H1 (cell line): ENCODE data around the gene BUB1B. TPM values are rescaled to one million over a fixed set of nuclear protein-coding genes. Genes with fewer than 3 reads are reported as not detected.

Source experiments
- CTCF ChIA-PET: fragments of 300-600 bp; sonication (Branson Sonifier 250); formaldehyde crosslinking; loops from one replicate; lab custom pipeline; 2021; ENCODE audit not compliant: partially characterized antibody; lab: Charles Lee
- POLR2A ChIA-PET: fragments of 300-600 bp; sonication (Branson Sonifier 250); formaldehyde crosslinking; loops from one replicate; lab custom pipeline; 2021; ENCODE audit warnings: inconsistent platforms; ENCODE audit not compliant: partially characterized antibody; lab: Charles Lee
- DNase-seq, 2 experiments: peaks; one replicate each; pipeline versions ENCODE4 v3.0.0 to v3.0.0-alpha.2; 2010 to 2022; ENCODE audit warnings: low spot score in 2 of 2, low read depth in 1 of 2, mixed read lengths in 1 of 2
- FAIRE-seq: peaks from 2 replicates; lab custom pipeline; 2011; peaks lifted over from hg19 to GRCh38; lab: Jason Lieb, UNC
- H2AFZ ChIP-seq: 2 replicates; pipeline ENCODE4 v1.8.1; 2012; ENCODE audit warnings: low read length, inconsistent platforms
- H2AK5ac ChIP-seq: 2 replicates; pipeline ENCODE4 v1.6.1; 2013; ENCODE audit warnings: low read depth, low read length
- H2BK120ac ChIP-seq: replicated peaks from 2 replicates; pipeline ENCODE3; 2013; ENCODE audit warnings: low read depth, low read length, inconsistent platforms
- H2BK12ac ChIP-seq: 2 replicates; pipeline ENCODE4 v1.6.1; 2013; ENCODE audit warnings: low read depth, low read length
- H2BK15ac ChIP-seq: 2 replicates; pipeline ENCODE4 v1.6.1; 2013; ENCODE audit warnings: low read length
- H2BK20ac ChIP-seq: 2 replicates; pipeline ENCODE4 v1.6.1; 2013; ENCODE audit warnings: low read length
- H2BK5ac ChIP-seq: 2 replicates; pipeline ENCODE4 v1.6.1; 2013; ENCODE audit warnings: low read depth, low read length
- H3K14ac ChIP-seq: 2 replicates; pipeline ENCODE4 v1.6.1; 2013; ENCODE audit warnings: inconsistent platforms; ENCODE audit not compliant: insufficient read length
- H3K18ac ChIP-seq: 2 replicates; pipeline ENCODE4 v1.6.1; 2013; ENCODE audit warnings: low read length; ENCODE audit errors: extremely low read depth
- H3K23ac ChIP-seq: 2 replicates; pipeline ENCODE4 v1.6.1; 2013; ENCODE audit warnings: inconsistent platforms; ENCODE audit not compliant: insufficient read length
- H3K23me2 ChIP-seq: 2 replicates; pipeline ENCODE4 v1.6.1; 2013; ENCODE audit warnings: low read depth, low read length
- H3K27ac ChIP-seq: 2 replicates; pipeline ENCODE4 v1.6.1; 2011; ENCODE audit warnings: low read depth, low read length, inconsistent platforms
- H3K27me3 ChIP-seq, 4 experiments: replicated peaks in 1 of 4; 1 replicate in 1 of 4; 2 replicates in 3 of 4; pipeline versions ENCODE4 v1.6.1 to v1.8.1; 2011 to 2013; ENCODE audit warnings: low read length in 3 of 4, mild to moderate bottlenecking in 3 of 4, inconsistent platforms in 2 of 4, mixed read lengths in 2 of 4, moderate library complexity in 1 of 4; ENCODE audit not compliant: control insufficient read depth in 3 of 4, insufficient read depth in 3 of 4; ENCODE audit errors: extremely low read depth in 1 of 4
- H3K36me3 ChIP-seq, 4 experiments: 2 replicates each; pipeline versions ENCODE4 v1.6.1 to v1.8.1; 2011 to 2013; ENCODE audit warnings: mild to moderate bottlenecking in 4 of 4, low read length in 3 of 4, moderate library complexity in 2 of 4, control low read depth in 1 of 4, inconsistent platforms in 1 of 4; ENCODE audit not compliant: insufficient read depth in 4 of 4, control insufficient read depth in 2 of 4
- H3K4ac ChIP-seq: replicated peaks from 2 replicates; pipeline ENCODE3; 2013; ENCODE audit warnings: low read length, low read depth, mixed read lengths, inconsistent platforms; ENCODE audit not compliant: insufficient read length
- H3K4me1 ChIP-seq, 4 experiments: replicated peaks in 1 of 4; 1 replicate in 1 of 4; 2 replicates in 3 of 4; pipeline versions ENCODE4 v1.6.1 to v1.8.1; 2011 to 2013; ENCODE audit warnings: low read length in 3 of 4, inconsistent platforms in 2 of 4, mixed read lengths in 1 of 4; ENCODE audit not compliant: insufficient read depth in 4 of 4, control insufficient read depth in 3 of 4
- H3K4me2 ChIP-seq, 2 experiments: 2 replicates each; pipeline versions ENCODE4 v1.6.1 to v1.8.1; 2011 to 2013; ENCODE audit warnings: low read depth in 2 of 2, low read length in 2 of 2, control low read depth in 1 of 2, inconsistent platforms in 1 of 2, mild to moderate bottlenecking in 1 of 2; ENCODE audit not compliant: insufficient read depth in 1 of 2
- H3K4me3 ChIP-seq, 4 experiments: fragments of 200-600, 300-600 bp in 1 of 4; sonication (generic), shearing (Covaris generic), sonication (Bioruptor Twin) in 1 of 4; 2 replicates each; pipeline versions ENCODE4 v1.5.1 to v1.8.1; 2011 to 2016; ENCODE audit warnings: low read length in 4 of 4, low read depth in 3 of 4, control low read depth in 2 of 4, inconsistent platforms in 2 of 4, mild to moderate bottlenecking in 2 of 4, mixed read lengths in 1 of 4, moderate library complexity in 1 of 4; ENCODE audit not compliant: insufficient read depth in 2 of 4; ENCODE audit errors: extremely low read depth in 1 of 4
- H3K56ac ChIP-seq: replicated peaks from 2 replicates; pipeline ENCODE3; 2013; ENCODE audit warnings: low read depth, mild to moderate bottlenecking, mixed read lengths, low read length, inconsistent platforms; ENCODE audit not compliant: insufficient read length
- H3K79me1 ChIP-seq: 2 replicates; pipeline ENCODE4 v1.6.1; 2013; ENCODE audit warnings: low read depth, low read length, control low read depth
- H3K79me2 ChIP-seq, 2 experiments: 2 replicates each; pipeline versions ENCODE4 v1.6.1 to v1.8.1; 2012 to 2013; ENCODE audit warnings: low read length in 2 of 2, mild to moderate bottlenecking in 2 of 2, inconsistent platforms in 1 of 2; ENCODE audit not compliant: insufficient read depth in 2 of 2, control insufficient read depth in 1 of 2
- H3K9ac ChIP-seq, 4 experiments: replicated peaks in 1 of 4; 1 replicate in 1 of 4; 2 replicates in 3 of 4; pipeline versions ENCODE4 v1.6.1 to v1.8.1; 2011 to 2013; ENCODE audit warnings: low read depth in 3 of 4, low read length in 3 of 4, control low read depth in 2 of 4, mild to moderate bottlenecking in 2 of 4, moderate library complexity in 2 of 4, inconsistent platforms in 1 of 4; ENCODE audit errors: extremely low read depth in 1 of 4
- H3K9me3 ChIP-seq, 2 experiments: 2 replicates each; pipeline versions ENCODE4 v1.6.1 to v1.8.1; 2012 to 2013; ENCODE audit warnings: mild to moderate bottlenecking in 2 of 2, moderate library complexity in 2 of 2, control low read depth in 1 of 2, inconsistent platforms in 1 of 2, low read depth in 1 of 2, low read length in 1 of 2, mixed read lengths in 1 of 2; ENCODE audit not compliant: insufficient read depth in 2 of 2
- H4K20me1 ChIP-seq, 2 experiments: replicated peaks in 1 of 2; 2 replicates each; pipeline versions ENCODE3 to v1.8.1; 2011 to 2013; ENCODE audit warnings: inconsistent platforms in 2 of 2, low read length in 2 of 2, mild to moderate bottlenecking in 1 of 2; ENCODE audit not compliant: insufficient read depth in 2 of 2, control insufficient read depth in 1 of 2
- H4K5ac ChIP-seq: 2 replicates; pipeline ENCODE4 v1.6.1; 2013; ENCODE audit warnings: low read length, low read depth, mixed read lengths, inconsistent platforms; ENCODE audit not compliant: insufficient read length
- H4K8ac ChIP-seq: 2 replicates; pipeline ENCODE4 v1.8.0; 2013; ENCODE audit warnings: mild to moderate bottlenecking, moderate library complexity, low read length, inconsistent platforms; ENCODE audit not compliant: insufficient read depth; ENCODE audit errors: extremely low read depth
- H4K91ac ChIP-seq: replicated peaks from 2 replicates; pipeline ENCODE3; 2013; ENCODE audit warnings: low read length, mixed read lengths, inconsistent platforms; ENCODE audit not compliant: insufficient read length
- BCL11A ChIP-seq, 2 experiments: IDR thresholded peaks; one replicate each; pipeline ENCODE4 v1.6.1; 2011; ENCODE audit warnings: low read depth in 2 of 2, low read length in 2 of 2, mild to moderate bottlenecking in 2 of 2
- CTBP2 ChIP-seq: IDR thresholded peaks from 2 replicates; pipeline ENCODE4 v1.7.0; 2011; ENCODE audit warnings: borderline replicate concordance, mild to moderate bottlenecking, moderate library complexity, mixed read lengths, low read length; ENCODE audit not compliant: insufficient read depth, insufficient read length
- HDAC2 ChIP-seq, 2 experiments: fragments of 300-600 bp in 1 of 2; sonication (generic) in 1 of 2; IDR thresholded peaks; 2 replicates each; pipeline ENCODE4 v1.6.1; 2011 to 2012; ENCODE audit warnings: low read depth in 2 of 2, low read length in 2 of 2, mild to moderate bottlenecking in 2 of 2, moderate library complexity in 2 of 2, borderline replicate concordance in 1 of 2, inconsistent platforms in 1 of 2
- KDM5A ChIP-seq: fragments of 200-600 bp; IDR thresholded peaks from 2 replicates; pipeline ENCODE4 v1.7.1; 2012; ENCODE audit warnings: mild to moderate bottlenecking, low read length, inconsistent platforms, mixed read lengths
- POLR2A ChIP-seq, 2 experiments: IDR thresholded peaks; 1 replicate in 1 of 2; 2 replicates in 1 of 2; pipeline ENCODE4 v1.6.1; 2011; ENCODE audit warnings: low read depth in 2 of 2, low read length in 2 of 2, mild to moderate bottlenecking in 2 of 2; ENCODE audit errors: control extremely low read depth in 1 of 2
- POLR2AphosphoS5 ChIP-seq: IDR thresholded peaks from 2 replicates; pipeline ENCODE4 v1.6.1; 2011; ENCODE audit warnings: low read depth, low read length
- RBBP5 ChIP-seq: IDR thresholded peaks from 2 replicates; pipeline ENCODE4 v1.7.1; 2012; ENCODE audit warnings: low read depth, mild to moderate bottlenecking, inconsistent platforms, low read length, moderate library complexity, borderline replicate concordance
- RNF2 ChIP-seq: fragments of 200-900, 300-1000 bp; sonication (generic); IDR thresholded peaks from 2 replicates; pipeline ENCODE4 v1.7.1; 2016; ENCODE audit warnings: borderline replicate concordance, low read depth, mild to moderate bottlenecking, antibody characterized with exemption, low read length; ENCODE audit not compliant: poor library complexity, severe bottlenecking; ENCODE audit errors: missing control alignments
- SAP30 ChIP-seq: fragments of 300-600 bp; sonication (generic); IDR thresholded peaks from 2 replicates; pipeline ENCODE4 v1.7.1; 2012; ENCODE audit warnings: low read length, moderate library complexity, mild to moderate bottlenecking, inconsistent platforms; ENCODE audit not compliant: insufficient read depth, insufficient replicate concordance
- SRF ChIP-seq: IDR thresholded peaks from 2 replicates; pipeline ENCODE4 v1.6.1; 2011; ENCODE audit warnings: mild to moderate bottlenecking, low read depth, low read length, moderate library complexity
- TEAD4 ChIP-seq: IDR thresholded peaks from 2 replicates; pipeline ENCODE4 v1.6.1; 2012; ENCODE audit warnings: low read depth, low read length, inconsistent platforms, mixed read lengths
- WGBS, 2 experiments: shearing (Covaris generic) in 1 of 2; methylation state at CpG; one replicate each; pipeline versions ENCODE4 v1.1.6 to v1.1.7; 2013 to 2015; ENCODE audit warnings: low lambda C conversion rate in 2 of 2, mixed read lengths in 2 of 2, inconsistent platforms in 1 of 2, low coverage in 1 of 2, missing lambda C conversion rate in 1 of 2; ENCODE audit not compliant: insufficient replicate concordance in 2 of 2, insufficient coverage in 1 of 2, insufficient read length in 1 of 2; ENCODE audit errors: extremely low coverage in 1 of 2, missing lambda C conversion rate in 1 of 2; 5-methylcytosine and 5-hydroxymethylcytosine counted together
- polyA plus RNA-seq, 7 experiments: library from polyadenylated mRNA; depleted of rRNA in 3 of 7; stranded (reverse) in 5 of 7; unstranded in 2 of 7; fragments of >200 nt in 5 of 7; fragments of 200-250 nt in 2 of 7; gene quantifications; 1 replicate in 5 of 7; 2 replicates in 1 of 7; 4 replicates in 1 of 7; pipeline versions ENCODE4 v1.2.1 to v1.2.3, GENCODE V29; 2011 to 2013; ENCODE audit warnings: missing spikeins in 2 of 7, mixed read lengths in 2 of 7
- total RNA-seq: library from RNA; stranded (reverse); fragmentation: NEBNext Ultra II Directional; extraction: Animal tissue kit (Norgen Biotek cat#: 25700); gene quantifications from 2 replicates; pipeline ENCODE4 v1.2.1, GENCODE V29; 2021

BUB1B gene
- total and polyA plus RNA-seq, 2 of the 8 experiments (the other 6 are each of a cell fraction or from before 2014, with no cell fraction given) = 48.9 to 144 TPM

DNA sequence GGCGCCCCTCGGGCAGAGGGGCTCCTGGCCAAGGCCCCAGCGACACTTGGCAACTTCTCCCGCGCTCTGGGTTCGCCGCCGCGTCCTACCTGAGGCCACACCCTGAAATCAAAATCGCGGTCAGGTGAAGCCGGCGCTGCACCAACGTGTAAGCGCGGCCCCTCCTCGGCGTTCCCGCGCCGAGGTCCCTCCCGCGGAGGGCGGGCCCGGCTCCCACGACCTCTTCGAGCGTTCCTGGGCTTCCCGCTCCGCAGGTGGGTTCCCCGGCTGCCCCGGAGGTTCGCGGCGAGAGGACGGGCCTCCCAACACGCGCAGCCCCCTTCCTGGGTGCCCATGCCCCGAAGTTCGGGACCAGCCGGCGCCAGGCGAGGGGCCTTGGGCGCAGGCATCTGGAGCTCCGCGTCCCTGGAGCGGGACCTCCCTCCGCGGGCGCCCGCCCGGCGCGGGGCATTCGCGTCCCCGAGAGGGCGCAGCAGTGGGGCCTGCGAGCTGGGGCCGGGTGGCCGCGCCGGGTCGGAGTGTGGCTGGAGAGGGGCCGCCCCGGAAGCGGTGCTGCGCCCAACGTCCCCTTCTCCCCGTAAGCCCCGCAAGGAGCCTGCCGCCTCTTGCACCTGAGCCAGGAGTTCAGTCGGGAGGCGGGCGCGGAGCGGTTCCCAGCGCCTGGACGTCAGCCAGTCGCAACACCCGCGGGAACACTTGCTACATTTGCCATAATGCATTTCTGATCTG, 91.7 kb downstream of the BUB1B start:
- FAIRE-seq = no peak
- peaks cover 11 to 41% (median 32%) of the 10 kb centered on the region in 4 experiments for H3K27me3 ChIP-seq
- no peak overlapping the region for H3K23ac ChIP-seq
- no peaks in the 10 kb centered on the region for H3K36me3 ChIP-seq
- peak overlapping the region; percentile 79 for H4K8ac ChIP-seq
- no peaks in the 10 kb centered on the region for H4K20me1 ChIP-seq
- H2AK5ac ChIP-seq = no peak overlapping the region
- peak overlapping the region; percentile 70 to 93 for H3K4me2 ChIP-seq
- peak overlapping the region; percentile 51 for H4K91ac ChIP-seq
- CTCF ChIA-PET = interaction anchor here (1.1 to 46.3 kb wide), 3 partner anchors 12 to 30 kb away, joined by 3 to 1340 read pairs (median 39); partner anchors contain the start of genes ANKRD63 and PAK6
- H3K23me2 ChIP-seq = peaks cover 7% of the 10 kb centered on the region; the same call in 1 of the 2 replicates
- no peaks in the 10 kb centered on the region for H3K79me2 ChIP-seq
- peak in 1 of 2 experiments; percentile 76 for DNase-seq
- POLR2A ChIA-PET = interaction anchor here (1.0 to 6.7 kb wide), 5 partner anchors 13 to 42 kb away, joined by 3 to 47 read pairs (median 5); partner anchors contain the start of gene PAK6
- no peak overlapping the region for H3K14ac ChIP-seq
- H2BK120ac ChIP-seq = no peak overlapping the region
- no peaks in the 10 kb centered on the region; the same call in 1 of the 2 replicates for H3K79me1 ChIP-seq
- H3K18ac ChIP-seq = peak overlapping the region; percentile 48
- H3K4ac ChIP-seq = no peak overlapping the region
- no peak overlapping the region for H3K56ac ChIP-seq
- H3K9ac ChIP-seq = peak overlapping the region in 2 of 4 experiments; percentile 20 to 62; a peak in 5 of 7 replicates
- WGBS, 2 experiments = 1% methylated on average over 60 of the region's 82 CpGs; no CpG with 5 or more reads in 1 of the 2 experiments
- peak overlapping the region; percentile 64 for H2AFZ ChIP-seq
- H3K4me1 ChIP-seq = peaks cover 0 to 10% (median 7%) of the 10 kb centered on the region in 4 experiments; a peak in 5 of 7 replicates
- no peak overlapping the region for H2BK5ac ChIP-seq
- no peak overlapping the region for H4K5ac ChIP-seq
- no peak overlapping the region for H2BK20ac ChIP-seq
- no peak overlapping the region for H2BK15ac ChIP-seq
- 0 out of 2 replicates have a peak overlapping the region, but pooled peaks have one; percentile 27 for H2BK12ac ChIP-seq
- H3K4me3 ChIP-seq = peak overlapping the region; percentile 50 to 71 (median 54)
- H3K9me3 ChIP-seq = no peaks in the 10 kb centered on the region
- no peak overlapping the region for H3K27ac ChIP-seq
- no peak for TF ChIP-seq SAP30
- TF ChIP-seq KDM5A = no peak
- TF ChIP-seq SRF = no peak
- no peak for TF ChIP-seq BCL11A (IDR thresholded peaks at IDR 0.05; ENCODE audit: low read depth in 2 of 2, low read length in 2 of 2)
- TF ChIP-seq RNF2 = no peak
- no peak for TF ChIP-seq HDAC2 (IDR thresholded peaks at IDR 0.05; ENCODE audit: borderline replicate concordance in 1 of 2, low read depth in 2 of 2, low read length in 2 of 2)
- no peak for TF ChIP-seq CTBP2
- TF ChIP-seq POLR2A (IDR thresholded peaks at IDR 0.05; ENCODE audit: control extremely low read depth in 1 of 2, low read depth in 2 of 2, low read length in 2 of 2) = peak in 1 of 2 experiments; percentile 30; a peak in 1 of 3 replicates
- TF ChIP-seq TEAD4 = no peak
- TF ChIP-seq RBBP5 = peak; percentile 61; the same call in 1 of the 2 replicates
- TF ChIP-seq POLR2AphosphoS5 = no peak
